GM18951 (cell line): ENCODE measurements around the gene MBLAC1.

Source experiments
- POLR2A ChIP-seq: IDR thresholded peaks from 4 replicates; pipeline ENCODE4 v1.6.1; 2011; ENCODE audit warnings: mild to moderate bottlenecking; ENCODE audit not compliant: insufficient read length, insufficient read depth; ENCODE audit errors: extremely low read depth
- in situ Hi-C: fragments of 300-500 bp; cut with MboI; formaldehyde crosslinking; loops from one replicate; pipeline ENCODE4 v1.12.0; 2022; ENCODE audit warnings: low sequenced_read_pairs, mixed read lengths, inconsistent platforms; ENCODE audit not compliant: unreplicated experiment

MBLAC1 gene

GRCh38 chr7:100157069-100157333, 30.2 kb downstream of the MBLAC1 start:
- in situ Hi-C loops = no loop called here
- TF ChIP-seq POLR2A = no peak

DNA sequence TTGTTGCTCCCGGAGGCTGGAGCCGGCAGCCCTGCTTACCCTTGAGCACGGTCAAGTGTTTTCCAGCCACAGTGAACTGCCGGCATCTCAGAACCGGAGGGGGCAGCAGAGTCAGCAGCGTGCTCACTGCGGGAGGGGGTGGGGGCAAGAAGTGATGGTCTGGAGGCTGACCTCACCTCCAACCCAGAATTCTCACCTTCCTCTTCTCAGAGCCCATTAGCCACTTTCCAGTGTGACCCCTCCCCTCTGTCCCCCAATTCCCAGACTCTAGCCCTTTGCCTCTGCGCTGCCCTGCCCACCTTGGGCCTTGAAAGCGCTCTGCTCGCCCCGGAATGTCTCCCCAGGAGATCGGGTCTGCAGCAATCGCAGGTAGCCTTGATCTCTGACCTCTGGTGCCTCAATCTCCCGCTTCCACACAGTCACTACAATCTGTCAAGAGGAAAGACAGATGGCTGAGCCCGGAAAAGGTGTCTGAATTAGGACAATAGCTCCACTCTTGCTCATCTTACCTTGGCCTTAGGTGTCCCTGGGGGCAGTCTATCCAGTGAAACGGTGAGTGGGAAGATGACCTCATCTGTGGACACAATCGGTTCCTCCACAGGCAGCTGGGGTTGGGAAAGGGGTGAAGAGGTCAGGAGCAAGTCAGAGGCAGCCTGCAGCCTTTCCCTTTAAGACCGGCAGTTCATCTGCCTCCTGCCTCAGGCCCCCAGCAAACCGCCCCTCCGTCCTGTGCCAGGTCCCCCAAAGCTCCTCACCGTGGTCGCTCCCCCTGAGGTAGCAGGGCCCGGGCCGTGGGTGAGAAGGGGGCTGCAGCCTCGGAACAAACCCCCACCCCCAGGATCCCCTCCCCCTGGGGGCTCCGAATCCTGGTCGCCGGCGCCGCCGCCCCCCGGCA, 30.8 kb downstream of the MBLAC1 start:
- no peak for TF ChIP-seq POLR2A
- in situ Hi-C loops = no loop called here

DNA sequence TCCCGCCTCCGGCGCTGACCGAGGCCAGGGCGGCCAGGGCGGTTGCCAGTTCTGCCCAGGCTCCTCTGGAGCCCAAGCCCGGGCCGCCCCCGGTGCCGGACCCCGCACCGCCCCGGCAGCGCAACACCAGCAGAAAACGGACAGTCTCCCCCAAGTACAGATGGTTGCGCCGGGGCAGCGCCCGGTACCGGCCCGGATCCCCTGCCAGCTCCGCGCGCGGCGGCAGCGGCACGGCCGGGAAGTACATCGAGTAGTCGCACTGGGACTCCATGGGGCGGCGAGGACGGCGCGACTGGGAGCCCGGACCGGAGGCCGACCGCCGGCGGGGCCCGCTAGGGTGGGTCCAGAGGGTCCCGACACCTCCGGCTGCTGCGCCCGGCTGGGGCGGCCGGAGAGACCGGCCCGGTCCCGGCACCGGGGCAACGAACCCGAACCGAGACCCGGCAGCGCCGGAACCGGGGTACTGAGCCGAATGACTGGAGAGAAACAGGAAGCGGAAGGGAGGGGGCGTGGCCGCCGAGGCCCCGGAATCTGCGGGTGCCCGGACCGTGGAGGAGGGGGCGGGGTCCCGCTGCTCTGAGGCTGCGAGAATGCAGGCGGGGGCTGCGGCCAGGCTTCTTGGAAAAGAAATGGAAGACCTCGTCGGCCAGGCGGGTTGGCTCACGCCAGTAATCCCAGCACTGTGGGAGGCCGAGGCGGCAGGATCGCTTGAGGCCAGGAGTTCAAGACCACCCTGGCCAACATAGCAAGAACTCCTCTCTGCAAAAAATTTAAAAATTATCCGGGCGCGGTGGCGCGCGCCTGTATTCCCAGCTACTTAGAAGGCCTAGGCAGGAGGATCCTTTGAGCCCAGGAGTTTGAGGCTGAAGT, 31.7 kb downstream of the MBLAC1 start, which contains the start of gene TRAPPC14:
Gene TRAPPC14, minus strand, starts transcription at position 495 of the 870 bp plus-strand sequence. Its CDS starts 224 bp downstream, at position 271.
- in situ Hi-C loops = no loop called here
- peak; percentile 90 for TF ChIP-seq POLR2A

- in situ Hi-C loops = no loop called here
- TF ChIP-seq POLR2A = no peak
These were observed 32.4 kb downstream of the MBLAC1 start for GRCh38 chr7:100159099-100159623.

- in situ Hi-C loops = no loop called here
- no peak for TF ChIP-seq POLR2A
These were observed 33.3 kb downstream of the MBLAC1 start for GRCh38 chr7:100160067-100160466.

DNA sequence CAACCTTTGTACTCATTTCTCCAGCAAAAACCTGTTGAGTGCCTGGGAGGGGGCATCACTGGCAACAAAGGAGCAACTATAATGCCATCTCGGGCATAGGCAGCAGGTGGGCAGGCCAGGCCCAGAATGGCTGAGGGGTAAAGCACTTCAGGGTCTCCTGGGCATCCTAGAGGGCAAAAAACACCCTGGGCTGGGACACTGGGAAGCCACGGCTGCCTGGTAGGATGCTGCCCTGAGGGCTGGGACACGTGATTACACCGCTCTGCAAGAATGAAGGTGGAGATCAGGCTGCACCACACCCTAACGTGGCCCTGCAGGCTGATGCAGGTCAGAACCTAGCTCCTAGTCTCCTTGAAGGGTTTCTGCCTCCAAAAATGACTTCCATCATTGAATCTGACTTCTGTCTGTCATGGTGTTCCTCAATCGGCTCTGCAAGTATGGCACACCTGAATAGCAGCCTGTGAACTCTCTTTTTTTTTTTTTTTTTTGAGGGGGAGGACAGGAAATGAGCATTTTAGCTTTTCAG, 36.3 kb downstream of the MBLAC1 start:
- no peak for TF ChIP-seq POLR2A
- in situ Hi-C loops = no loop called here

DNA sequence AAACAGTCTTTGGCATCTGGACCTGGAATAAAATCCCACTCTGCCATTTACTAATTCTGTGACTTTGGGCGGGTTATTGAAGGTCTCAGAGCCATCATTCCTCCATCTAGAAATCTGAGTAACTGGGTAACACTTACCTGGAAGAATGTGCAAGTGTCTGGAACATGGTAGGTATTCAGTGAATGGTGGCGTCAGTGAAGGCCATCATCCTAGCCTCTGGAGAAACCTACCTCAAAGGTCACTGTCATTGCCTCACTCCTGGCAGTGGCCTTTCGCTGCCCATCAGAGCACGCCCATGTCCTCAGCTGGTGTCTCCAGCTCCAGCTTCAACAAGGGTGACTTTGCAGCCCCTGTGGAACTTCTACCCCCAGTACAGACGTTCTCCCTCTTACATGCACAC, 37.1 kb downstream of the MBLAC1 start:
- no peak for TF ChIP-seq POLR2A
- in situ Hi-C loops = no loop called here

DNA sequence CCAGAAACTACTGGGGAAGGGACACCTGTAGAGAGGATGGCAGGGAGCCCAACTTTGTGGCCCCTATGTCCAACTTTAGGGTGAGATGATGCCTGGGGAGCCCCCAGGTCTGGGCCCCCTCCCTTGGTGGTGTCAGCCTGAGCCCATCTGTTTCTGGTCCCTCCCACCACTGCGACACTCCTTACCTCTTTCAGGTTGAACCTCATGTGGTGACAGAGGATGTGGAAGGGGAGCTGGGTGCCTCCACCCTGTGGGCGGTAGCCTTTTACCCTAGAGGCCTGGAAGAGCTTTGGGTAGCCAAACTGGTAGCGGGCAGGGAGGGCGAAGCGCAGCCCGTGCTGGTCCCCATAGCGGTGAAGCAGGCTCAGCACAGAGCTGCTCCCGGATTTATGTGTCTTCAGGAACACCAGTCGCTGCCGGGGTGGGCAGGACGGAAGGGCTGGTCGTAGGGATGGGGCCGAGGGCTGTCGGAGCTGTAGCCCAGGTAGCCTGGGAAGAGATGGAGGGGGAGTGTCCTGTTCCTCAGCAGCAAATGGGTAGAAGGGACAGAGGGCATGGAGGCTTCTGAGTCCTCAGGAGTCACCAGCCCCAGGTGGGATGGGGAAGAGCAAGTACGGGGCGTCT, 39.7 kb downstream of the MBLAC1 start:
- TF ChIP-seq POLR2A = no peak
- in situ Hi-C loops = no loop called here

GRCh38 chr7:100166970-100167911, 40.5 kb downstream of the MBLAC1 start:
- in situ Hi-C loops = no loop called here
- TF ChIP-seq POLR2A = no peak

DNA sequence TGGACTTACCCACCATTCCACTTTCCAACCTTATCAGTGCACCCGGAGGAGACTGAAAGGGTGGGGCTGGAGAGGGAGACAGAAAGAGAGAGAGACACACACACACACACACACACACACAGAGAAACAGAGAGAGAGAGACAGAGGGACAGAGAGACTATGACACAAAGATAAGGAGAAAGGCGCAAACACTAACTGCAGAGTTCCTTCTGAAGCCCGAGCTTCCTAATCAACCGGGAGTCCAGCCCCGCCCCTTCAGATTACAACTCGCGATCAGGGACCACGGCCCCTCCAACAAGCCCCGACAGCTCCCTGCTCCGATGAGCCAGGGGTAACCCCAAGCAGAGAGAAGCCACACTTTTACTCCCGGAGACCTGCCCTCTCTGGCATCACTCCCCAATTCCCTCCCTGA, 41.2 kb downstream of the MBLAC1 start:
- in situ Hi-C loops = no loop called here
- TF ChIP-seq POLR2A = no peak

DNA sequence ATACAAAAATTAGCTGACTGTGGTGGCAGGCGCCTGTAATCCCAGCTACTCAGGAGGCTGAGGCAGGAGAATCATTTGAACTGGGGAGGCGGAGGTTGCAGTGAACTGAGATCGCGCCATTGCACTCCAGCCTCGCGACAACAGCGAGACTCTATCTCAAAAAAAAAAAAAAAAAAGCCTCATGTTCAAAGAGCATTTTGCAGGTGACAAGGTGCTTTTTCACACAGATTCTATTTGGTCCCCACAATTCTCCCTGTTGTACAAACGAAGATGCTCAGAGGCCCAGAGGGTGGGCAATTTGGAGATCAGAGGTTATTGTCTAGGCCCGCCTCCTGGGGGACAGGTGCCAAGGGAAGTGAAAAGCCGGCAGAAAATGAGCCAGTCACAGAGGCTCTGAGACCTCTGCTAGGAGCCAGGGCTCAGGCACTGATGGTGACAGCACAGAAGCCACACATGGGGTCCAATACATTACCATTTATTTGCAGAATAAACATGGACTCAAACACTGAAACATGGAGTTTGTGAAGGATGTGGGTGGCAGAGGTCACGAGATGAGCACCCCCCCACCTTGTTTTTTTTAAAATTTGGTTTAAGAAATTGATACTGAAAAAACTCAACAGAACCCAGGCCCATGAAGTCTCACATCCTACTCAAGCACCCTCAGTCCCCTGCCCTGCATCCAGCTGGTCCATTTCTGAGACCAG, 42.5 kb downstream of the MBLAC1 start:
- no peak for TF ChIP-seq POLR2A
- in situ Hi-C loops = no loop called here
